Stimulated activated effector memory CD8-positive, alpha-beta T cell treated with anti-CD3 and anti-CD28 coated beads, Interleukin-12 subunit alpha, Interleukin-12 subunit beta, amount 100 ng/mL, for 72 hours (primary cell): ENCODE results near the gene PRR12.
A peak's percentile ranks its signal among the peaks of the same experiment; 100 is the strongest.

Experiments used
- ATAC-seq: fragments of 150-1000 bp; cut with Tn5 transposase; 2 replicates; pipeline ENCODE4 v1.10.0; 2021
- DNase-seq, 2 donors: peaks; one replicate each; pipeline ENCODE4 v3.0.0; 2021 to 2022; ENCODE audit warnings: low spot score in 2 of 2
- H3K27ac Mint-ChIP-seq: one replicate; pipeline ENCODE4 v1.8.0; 2022; ENCODE audit warnings: mild to moderate bottlenecking, mixed read lengths
- H3K36me3 Mint-ChIP-seq: one replicate; pipeline ENCODE4 v1.8.0; 2022; ENCODE audit warnings: mild to moderate bottlenecking, mixed read lengths
- H3K4me1 Mint-ChIP-seq: one replicate; pipeline ENCODE4 v1.8.0; 2022; ENCODE audit warnings: mixed read lengths
- H3K4me3 Mint-ChIP-seq: one replicate; pipeline ENCODE4 v1.8.0; 2022; ENCODE audit warnings: mild to moderate bottlenecking, mixed read lengths
- H3K9me3 Mint-ChIP-seq: one replicate; pipeline ENCODE4 v1.8.0; 2022; ENCODE audit warnings: mixed read lengths

PRR12 gene

GRCh38 chr19:49666120-49666444 is 75.1 kb downstream of the PRR12 start:
- Mint-ChIP-seq H3K4me3 (peak overlapping the region; percentile 99), H3K9me3 (no peaks in the 10 kb centered on the region)
- no peak for DNase-seq

GRCh38 chr19:49667473-49667872 is 76.5 kb downstream of the PRR12 start:
- no peaks in the 10 kb centered on the region for H3K9me3 Mint-ChIP-seq
- ATAC-seq (no peak), DNase-seq (no peak)
- peak overlapping the region; percentile 97 for H3K27ac Mint-ChIP-seq
- H3K4me3 Mint-ChIP-seq: peak overlapping the region; percentile 99
- H3K4me1 Mint-ChIP-seq: peaks cover 57% of the 10 kb centered on the region
- H3K36me3 Mint-ChIP-seq: peaks cover 49% of the 10 kb centered on the region

More at GRCh38 chr19:49666120-49666444, 75.1 kb downstream of the PRR12 start:
- peaks cover 55% of the 10 kb centered on the region for H3K36me3 Mint-ChIP-seq
- ATAC-seq: no peak
- H3K27ac Mint-ChIP-seq: peak overlapping the region; percentile 97
- peaks cover 53% of the 10 kb centered on the region for H3K4me1 Mint-ChIP-seq

- H3K9me3 Mint-ChIP-seq: no peaks in the 10 kb centered on the region
- ATAC-seq: no peak
- H3K36me3 Mint-ChIP-seq: peaks cover 33% of the 10 kb centered on the region
- no peak overlapping the region for H3K4me3 Mint-ChIP-seq
- H3K4me1 Mint-ChIP-seq: peaks cover 45% of the 10 kb centered on the region
- DNase-seq: no peak
- no peak overlapping the region for H3K27ac Mint-ChIP-seq
These were observed 78.5 kb downstream of the PRR12 start for GRCh38 chr19:49669516-49669915.

GRCh38 chr19:49672131-49672919 is 81.3 kb downstream of the PRR12 start:
- ATAC-seq (peak; percentile 25), DNase-seq (peak; percentile 76 to 89)
- H3K9me3 Mint-ChIP-seq: no peaks in the 10 kb centered on the region
- peaks cover 33% of the 10 kb centered on the region for H3K36me3 Mint-ChIP-seq
- H3K4me1 Mint-ChIP-seq: peaks cover 28% of the 10 kb centered on the region
- no peak overlapping the region for H3K4me3 Mint-ChIP-seq
- peak overlapping the region; percentile 68 for H3K27ac Mint-ChIP-seq
